HepG2 (cell line): Measurements from ENCODE around the gene ZCCHC3. TPM values are rescaled to one million over a fixed set of nuclear protein-coding genes. Genes with fewer than 3 reads are reported as not detected.

Experiments used
- ATAC-seq: fragments of 200-7000 bp; cut with Tn5 transposase; 3 replicates; pipeline ENCODE4 v1.9.1; 2020; ENCODE audit warnings: mild to moderate bottlenecking, moderate library complexity
- BruUV-seq: library from RNA; stranded (reverse); fragments of 400-500 nt; replicated peaks from 2 replicates; lab custom pipeline; 2021; lab: Mats Ljungman, UMichigan
- CTCF ChIA-PET: fragments of 300-600 bp; formaldehyde crosslinking; extraction: SDS; loops from one replicate; lab custom pipeline; 2021; ENCODE audit warnings: low total read pairs, inconsistent platforms, low intra/inter-chr PET ratio; lab: Yijun Ruan, JAX
- POLR2A ChIA-PET: fragments of 350-600 bp; sonication (Branson Sonifier 250); formaldehyde crosslinking; loops from one replicate; lab custom pipeline; 2020; ENCODE audit warnings: antibody characterized with exemption, inconsistent platforms; lab: Yijun Ruan, JAX
- DNase-seq: peaks from one replicate; pipeline ENCODE4 v3.0.0-alpha.2; 2015; ENCODE audit warnings: low spot score
- FAIRE-seq: peaks from 3 replicates; lab custom pipeline; 2011; peaks lifted over from hg19 to GRCh38; lab: Jason Lieb, UNC
- H2AFZ ChIP-seq: one replicate; pipeline ENCODE4 v1.6.1; 2011; ENCODE audit warnings: low read length, inconsistent platforms
- H3K27ac ChIP-seq: fragments of 300-600 bp; 3 replicates; pipeline ENCODE4 v1.8.0; 2011; ENCODE audit warnings: mixed run types, mild to moderate bottlenecking, mixed read lengths, low read length, inconsistent platforms; ENCODE audit not compliant: insufficient read depth; ENCODE audit errors: extremely low read length
- H3K27me3 ChIP-seq, 2 experiments: fragments of 200-600 bp in 1 of 2; 2 replicates in 1 of 2; 3 replicates in 1 of 2; pipeline versions ENCODE4 v1.6.0 to v1.8.0; 2011; ENCODE audit warnings: low read length in 2 of 2, mild to moderate bottlenecking in 2 of 2, moderate library complexity in 2 of 2, inconsistent platforms in 1 of 2; ENCODE audit not compliant: insufficient read depth in 2 of 2, control insufficient read depth in 1 of 2
- H3K36me3 ChIP-seq, 2 experiments: fragments of 200-600 bp in 1 of 2; replicated peaks in 1 of 2; 2 replicates in 1 of 2; 3 replicates in 1 of 2; pipeline versions ENCODE4 v1.5.1 to v1.8.0; 2011; ENCODE audit warnings: low read length in 2 of 2, inconsistent platforms in 1 of 2; ENCODE audit not compliant: insufficient read depth in 2 of 2, control insufficient read depth in 1 of 2
- H3K4me1 ChIP-seq: 2 replicates; pipeline ENCODE4 v1.5.1; 2012; ENCODE audit warnings: low read length, inconsistent platforms; ENCODE audit not compliant: insufficient read depth
- H3K4me2 ChIP-seq: 2 replicates; pipeline ENCODE4 v1.6.0; 2011; ENCODE audit warnings: low read depth, low read length, inconsistent platforms
- H3K4me3 ChIP-seq, 3 experiments: fragments of 200-600 bp in 1 of 3; sonication (generic), shearing (Covaris generic) in 1 of 3; replicated peaks in 1 of 3; 2 replicates each; pipeline ENCODE4 v1.5.1; 2011 to 2016; ENCODE audit warnings: low read length in 3 of 3, inconsistent platforms in 2 of 3, low read depth in 2 of 3, mild to moderate bottlenecking in 2 of 3, control low read depth in 1 of 3, mixed read lengths in 1 of 3; ENCODE audit not compliant: insufficient read depth in 1 of 3
- H3K79me2 ChIP-seq: one replicate; pipeline ENCODE4 v1.6.1; 2011; ENCODE audit warnings: low read length, inconsistent platforms; ENCODE audit not compliant: insufficient read depth
- H3K9ac ChIP-seq: 2 replicates; pipeline ENCODE4 v1.6.0; 2011; ENCODE audit warnings: mild to moderate bottlenecking, low read depth, low read length, inconsistent platforms; ENCODE audit not compliant: insufficient read depth
- H3K9me3 ChIP-seq: 2 replicates; pipeline ENCODE4 v1.5.1; 2012; ENCODE audit warnings: mild to moderate bottlenecking, low read length
- H4K20me1 ChIP-seq: 2 replicates; pipeline ENCODE4 v1.6.0; 2011; ENCODE audit warnings: inconsistent platforms, mild to moderate bottlenecking, low read length, moderate library complexity; ENCODE audit not compliant: insufficient read depth
- FOXA3 ChIP-seq: IDR thresholded peaks from 2 replicates; pipeline ENCODE4 v1.6.1; 2016; ENCODE audit warnings: missing genetic modification reagents, missing compliant biosample characterization
- KDM5A ChIP-seq: fragments of 200-600 bp; sonication (generic); IDR thresholded peaks from 2 replicates; pipeline ENCODE4 v1.7.0; 2018; ENCODE audit warnings: antibody characterized with exemption, mild to moderate bottlenecking, low read length, borderline replicate concordance
- MAFG ChIP-seq: sonication (generic); formaldehyde crosslinking; IDR thresholded peaks from 2 replicates; pipeline ENCODE4 v1.5.1; 2020; ENCODE audit warnings: mild to moderate bottlenecking, missing genetic modification reagents
- SMAD3 ChIP-seq: sonication (generic); formaldehyde crosslinking; IDR thresholded peaks from 2 replicates; pipeline ENCODE4 v1.4.0; 2020; ENCODE audit warnings: missing genetic modification reagents
- ZNF260 ChIP-seq: sonication (generic); formaldehyde crosslinking; IDR thresholded peaks from 2 replicates; pipeline ENCODE4 v1.4.0; 2020; ENCODE audit warnings: missing genetic modification reagents, low read depth, mild to moderate bottlenecking, borderline replicate concordance
- ZNF296 ChIP-seq: sonication (generic); formaldehyde crosslinking; conservative IDR thresholded peaks from 2 replicates; pipeline ENCODE4 v1.5.0; 2020; ENCODE audit warnings: mild to moderate bottlenecking, missing genetic modification reagents
- ZNF431 ChIP-seq: sonication (generic); formaldehyde crosslinking; IDR thresholded peaks from 2 replicates; pipeline ENCODE4 v1.9.0; 2022; ENCODE audit warnings: missing genetic modification reagents, low read depth, mild to moderate bottlenecking, borderline replicate concordance
- WGBS: methylation state at CpG from one replicate; pipeline ENCODE4 v1.1.6; 2017; ENCODE audit warnings: low lambda C conversion rate; 5-methylcytosine and 5-hydroxymethylcytosine counted together
- in situ Hi-C: cut with HindIII; loops from 2 replicates; pipeline ENCODE4 v1.10.0; 2017; ENCODE audit warnings: low pct_unique_long_range_greater_than_20kb; ENCODE audit not compliant: extremely low pct_ligation_motif_present
- intact Hi-C: fragments of 100-400 bp; cut with micrococcal nuclease; formaldehyde crosslinking; loops from one replicate; pipeline ENCODE4 v1.10.0; 2022; ENCODE audit not compliant: unreplicated experiment
- polyA plus RNA-seq, 8 experiments: library from polyadenylated mRNA; depleted of rRNA in 3 of 8; stranded (reverse) in 7 of 8; unstranded in 1 of 8; fragments of >200 nt; fragmentation: Illumina TruSeq in 4 of 8; extraction: Trizol in 4 of 8; gene quantifications; 2 replicates each; pipeline versions ENCODE4 v1.2.1 to v1.2.3, GENCODE V29; 2011 to 2016; ENCODE audit warnings: low read depth in 4 of 8, missing spikeins in 1 of 8, mixed read lengths in 1 of 8; ENCODE audit not compliant: insufficient read depth in 1 of 8
- total RNA-seq, 5 experiments: library from RNA; depleted of rRNA; stranded (reverse); fragments of >200 nt; fragmentation: Illumina TruSeq; extraction: Trizol; gene quantifications; 2 replicates each; pipeline ENCODE4 v1.2.3, GENCODE V29; 2016; ENCODE audit warnings: low read depth in 1 of 5

The ZCCHC3 gene
- total and polyA plus RNA-seq, 2 of the 13 experiments (the other 11 are each of a cell fraction or from before 2014, with no cell fraction given): 46.6 to 63.0 TPM

GRCh38 chr20:270517-270916 lies 26.9 kb upstream of the ZCCHC3 start:
- TF ChIP-seq KDM5A: no peak
- no peak for TF ChIP-seq ZNF431
- TF ChIP-seq MAFG (CRISPR knock-in tag): no peak
- no peak for TF ChIP-seq ZNF260 (CRISPR knock-in tag)
- TF ChIP-seq SMAD3 (CRISPR knock-in tag): no peak
- intact Hi-C loops: no loop called here
- peaks cover 9% of the 10 kb centered on the region for H3K4me1 ChIP-seq
- DNase-seq (no peak), FAIRE-seq (no peak), ATAC-seq (no peak)
- no peak overlapping the region for H3K27ac ChIP-seq
- no peak overlapping the region for H3K9ac ChIP-seq
- H3K9me3 ChIP-seq: no peaks in the 10 kb centered on the region
- H3K4me2 ChIP-seq: no peak overlapping the region
- no TSS peak for BruUV-seq
- H4K20me1 ChIP-seq: no peaks in the 10 kb centered on the region
- no peaks in the 10 kb centered on the region for H3K79me2 ChIP-seq
- CTCF ChIA-PET: interaction anchor here (1.3 kb wide), 1 partner anchor 12 kb away, joined by 3 read pairs; no protein-coding TSS in a partner anchor
- H3K36me3 ChIP-seq: peaks cover 1 to 6% of the 10 kb centered on the region in 2 experiments; a peak in 2 of 5 replicates
- 87% methylated on average over 4 of the region's 5 CpGs for WGBS
- no peak overlapping the region for H2AFZ ChIP-seq
- in situ Hi-C loops: no loop called here
- peaks cover 3 to 16% of the 10 kb centered on the region in 2 experiments; a peak in 4 of 5 replicates for H3K27me3 ChIP-seq
- POLR2A ChIA-PET: interaction anchor here (1.6 kb wide), 1 partner anchor 77 kb away, joined by 4 read pairs; no protein-coding TSS in a partner anchor
- H3K4me3 ChIP-seq: no peak overlapping the region

GRCh38 chr20:271069-271468 lies 26.3 kb upstream of the ZCCHC3 start:
- Histone ChIP-seq H2AFZ (no peak overlapping the region), H3K79me2 (no peaks in the 10 kb centered on the region), H3K4me2 (no peak overlapping the region), H3K9me3 (no peaks in the 10 kb centered on the region), H3K27me3 (peaks cover 3 to 12% of the 10 kb centered on the region in 2 experiments; a peak in 4 of 5 replicates), H3K9ac (no peak overlapping the region), H3K4me3 (no peak overlapping the region), H4K20me1 (no peaks in the 10 kb centered on the region), H3K4me1 (peaks cover 8% of the 10 kb centered on the region), H3K27ac (no peak overlapping the region), H3K36me3 (peaks cover 6 to 12% of the 10 kb centered on the region in 2 experiments)
- TF ChIP-seq ZNF296 (CRISPR knock-in tag) (0 out of 2 replicates have a peak, but pooled peaks have one; percentile 37), FOXA3 (CRISPR knock-in tag) (no peak)
- intact Hi-C loops (no loop called here), in situ Hi-C loops (no loop called here)
- ATAC-seq (no peak), FAIRE-seq (no peak), DNase-seq (no peak)
- CTCF ChIA-PET: no interaction called here
- POLR2A ChIA-PET: interaction anchor here (1.6 kb wide), 1 partner anchor 77 kb away, joined by 4 read pairs; no protein-coding TSS in a partner anchor
- no TSS peak for BruUV-seq
- WGBS: 94% methylated on average over 2 of the region's 4 CpGs
